ENCODE results near the gene TMA7B. TPM values are rescaled to one million over a fixed set of nuclear protein-coding genes. Genes with fewer than 3 reads are reported as not detected.

TMA7B gene
- total RNA-seq, 1 experiment from 2014 or later = not detected

- CTCF ChIA-PET = no interaction called here
- ATAC-seq (no peak), DNase-seq (no peak)
- peaks cover 60% of the 10 kb centered on the region for H3K27me3 ChIP-seq (ENCODE audit: low read length)
- H3K4me3 ChIP-seq (ENCODE audit: low read length) = no peak overlapping the region
- no peaks in the 10 kb centered on the region for H3K36me3 ChIP-seq (ENCODE audit: low read depth, low read length)
- no peak overlapping the region for H3K9ac ChIP-seq (ENCODE audit: low read length)
- H3K4me2 ChIP-seq (ENCODE audit: low read length) = no peak overlapping the region
- H3K27ac ChIP-seq (ENCODE audit: low read length) = no peak overlapping the region
- H3K9me3 ChIP-seq (ENCODE audit: low read length) = no peaks in the 10 kb centered on the region
- H3F3A ChIP-seq (ENCODE audit: low read length, unreplicated experiment) = no peaks in the 10 kb centered on the region
- no peak overlapping the region for H2AFZ ChIP-seq (ENCODE audit: low read length)
- intact Hi-C loops (cut with micrococcal nuclease) = no loop called here
- H3K79me2 ChIP-seq (ENCODE audit: low read length) = no peaks in the 10 kb centered on the region
- POLR2A ChIA-PET (ENCODE audit: unreplicated experiment) = no interaction called here
- H4K20me1 ChIP-seq (ENCODE audit: low read length) = no peaks in the 10 kb centered on the region
- no peaks in the 10 kb centered on the region for H3K4me1 ChIP-seq (ENCODE audit: insufficient read depth, low read length)
- BruUV-seq (replicated peaks) = no TSS peak
- H3K9me2 ChIP-seq (replicated peaks; ENCODE audit: low read length) = no peaks in the 10 kb centered on the region
- TF ChIP-seq EZH2phosphoT487 (IDR thresholded peaks at IDR 0.05; ENCODE audit: borderline replicate concordance, low read length) (no peak), CTCF (conservative IDR thresholded peaks at IDR 0.05; ENCODE audit: low read depth, low read length) (no peak), EZH2 (IDR thresholded peaks at IDR 0.05; ENCODE audit: low read length, unreplicated experiment) (no peak)
Observed at GRCh38 chr22:39935612-39936011, 24.6 kb upstream of the TMA7B start.

GRCh38 chr22:39936523-39937145 is 23.6 kb upstream of the TMA7B start:
- no peaks in the 10 kb centered on the region for H3K4me1 ChIP-seq (ENCODE audit: insufficient read depth, low read length)
- no peak overlapping the region for H2AFZ ChIP-seq (ENCODE audit: low read length)
- H3K27ac ChIP-seq (ENCODE audit: low read length) = no peak overlapping the region
- H3F3A ChIP-seq (ENCODE audit: low read length, unreplicated experiment) = no peaks in the 10 kb centered on the region
- BruUV-seq (replicated peaks) = no TSS peak
- intact Hi-C loops (cut with micrococcal nuclease) = no loop called here
- no peaks in the 10 kb centered on the region for H3K79me2 ChIP-seq (ENCODE audit: low read length)
- CTCF ChIA-PET = no interaction called here
- DNase-seq = no peak
- no peak overlapping the region for H3K4me3 ChIP-seq (ENCODE audit: low read length)
- no peaks in the 10 kb centered on the region for H3K36me3 ChIP-seq (ENCODE audit: low read depth, low read length)
- H4K20me1 ChIP-seq (ENCODE audit: low read length) = no peaks in the 10 kb centered on the region
- no peaks in the 10 kb centered on the region for H3K9me3 ChIP-seq (ENCODE audit: low read length)
- H3K9me2 ChIP-seq (replicated peaks; ENCODE audit: low read length) = no peaks in the 10 kb centered on the region
- no peak for TF ChIP-seq EZH2phosphoT487 (IDR thresholded peaks at IDR 0.05; ENCODE audit: borderline replicate concordance, low read length)
- no peak for TF ChIP-seq EZH2 (IDR thresholded peaks at IDR 0.05; ENCODE audit: low read length, unreplicated experiment)
- TF ChIP-seq CTCF (conservative IDR thresholded peaks at IDR 0.05; ENCODE audit: low read depth, low read length) = no peak
- peaks cover 49% of the 10 kb centered on the region for H3K27me3 ChIP-seq (ENCODE audit: low read length)
- ATAC-seq = no peak
- no peak overlapping the region for H3K9ac ChIP-seq (ENCODE audit: low read length)
- H3K4me2 ChIP-seq (ENCODE audit: low read length) = no peak overlapping the region
- POLR2A ChIA-PET (ENCODE audit: unreplicated experiment) = no interaction called here

- TF ChIP-seq CTCF (conservative IDR thresholded peaks at IDR 0.05; ENCODE audit: low read depth, low read length) (no peak), EZH2phosphoT487 (IDR thresholded peaks at IDR 0.05; ENCODE audit: borderline replicate concordance, low read length) (no peak), EZH2 (IDR thresholded peaks at IDR 0.05; ENCODE audit: low read length, unreplicated experiment) (no peak)
- Histone ChIP-seq H3K27me3 (ENCODE audit: low read length) (peaks cover 48% of the 10 kb centered on the region), H3F3A (ENCODE audit: low read length, unreplicated experiment) (no peaks in the 10 kb centered on the region), H2AFZ (ENCODE audit: low read length) (no peak overlapping the region), H3K27ac (ENCODE audit: low read length) (no peak overlapping the region), H3K9me3 (ENCODE audit: low read length) (no peaks in the 10 kb centered on the region), H3K9me2 (replicated peaks; ENCODE audit: low read length) (no peaks in the 10 kb centered on the region), H3K9ac (ENCODE audit: low read length) (no peak overlapping the region), H3K36me3 (ENCODE audit: low read depth, low read length) (no peaks in the 10 kb centered on the region), H3K4me3 (ENCODE audit: low read length) (no peak overlapping the region), H4K20me1 (ENCODE audit: low read length) (no peaks in the 10 kb centered on the region), H3K4me1 (ENCODE audit: insufficient read depth, low read length) (no peaks in the 10 kb centered on the region), H3K79me2 (ENCODE audit: low read length) (no peaks in the 10 kb centered on the region), H3K4me2 (ENCODE audit: low read length) (no peak overlapping the region)
- no TSS peak for BruUV-seq (replicated peaks)
- ATAC-seq (no peak), DNase-seq (no peak)
- intact Hi-C loops (cut with micrococcal nuclease) = no loop called here
- ChIA-PET CTCF (no interaction called here), POLR2A (ENCODE audit: unreplicated experiment) (no interaction called here)
Observed at GRCh38 chr22:39937906-39938305, 22.3 kb upstream of the TMA7B start.
